Subcutaneous abdominal adipose tissue (tissue), 5 donors: ENCODE data around the gene SGMS1.
"Not testable (repeated sequence)": the region's sequence is repeated elsewhere in the genome, so short reads cannot be mapped to it uniquely, and the experiment has no call there.

ENCODE experiments used
- H3K27ac ChIP-seq: one replicate; pipeline ENCODE4 v1.7.0; 2013; ENCODE audit warnings: low read depth, mild to moderate bottlenecking, inconsistent platforms, low read length, moderate library complexity
- H3K27me3 ChIP-seq, 5 donors: one replicate each; pipeline ENCODE4 v1.7.0; 2013; ENCODE audit warnings: low read length in 5 of 5, inconsistent platforms in 1 of 5; ENCODE audit not compliant: control insufficient read depth in 5 of 5, insufficient read depth in 4 of 5
- H3K36me3 ChIP-seq, 5 donors: one replicate each; pipeline ENCODE4 v1.7.0; 2013; ENCODE audit warnings: low read length in 5 of 5; ENCODE audit not compliant: control insufficient read depth in 5 of 5, insufficient read depth in 5 of 5
- H3K4me1 ChIP-seq, 5 donors: one replicate each; pipeline ENCODE4 v1.7.0; 2013; ENCODE audit warnings: low read length in 5 of 5, mild to moderate bottlenecking in 3 of 5, moderate library complexity in 1 of 5; ENCODE audit not compliant: control insufficient read depth in 5 of 5, insufficient read depth in 5 of 5
- H3K4me3 ChIP-seq, 5 donors: one replicate each; pipeline ENCODE4 v1.7.0; 2013; ENCODE audit warnings: low read length in 5 of 5, low read depth in 1 of 5
- H3K9ac ChIP-seq, 5 donors: one replicate each; pipeline ENCODE4 v1.7.0; 2013; ENCODE audit warnings: low read length in 5 of 5, mild to moderate bottlenecking in 4 of 5, moderate library complexity in 3 of 5
- H3K9me3 ChIP-seq, 5 donors: one replicate each; pipeline ENCODE4 v1.7.0; 2013; ENCODE audit warnings: low read length in 5 of 5; ENCODE audit not compliant: control insufficient read depth in 5 of 5
- donor health status: healthy.
- donor health status: healthy.
- donor health status: healthy.
- donor health status: healthy.
- donor health status: healthy.

Gene SGMS1

GRCh38 chr10:50623663-50624412, at the start of gene SGMS1:
Gene SGMS1, minus strand, starts transcription at chr10:50623956. Its CDS starts 279,842 bp downstream, at chr10:50344114.
- peak within 1 kb of the TSS; percentile 86 to 99 (median 98) for H3K9ac ChIP-seq
- H3K27me3 ChIP-seq, result no peaks in the 10 kb centered on the region
- H3K4me3 ChIP-seq, result peak within 1 kb of the TSS; percentile 94 to 96 (median 94)
- H3K36me3 ChIP-seq, result peaks cover 0 to 3% (median 0%) of the 10 kb centered on the region in 5 donors
- peaks cover 3 to 30% (median 24%) of the 10 kb centered on the region in 5 donors for H3K4me1 ChIP-seq
- H3K27ac ChIP-seq, result peak within 1 kb of the TSS; percentile 99
- no peaks in the 10 kb centered on the region for H3K9me3 ChIP-seq

GRCh38 chr10:50672152-50672551, 48.4 kb upstream of the SGMS1 start:
- not testable (repeated sequence) for H3K36me3 ChIP-seq, H3K4me3 ChIP-seq, H3K27me3 ChIP-seq, H3K9me3 ChIP-seq, H3K9ac ChIP-seq, H3K4me1 ChIP-seq, H3K27ac ChIP-seq

DNA sequence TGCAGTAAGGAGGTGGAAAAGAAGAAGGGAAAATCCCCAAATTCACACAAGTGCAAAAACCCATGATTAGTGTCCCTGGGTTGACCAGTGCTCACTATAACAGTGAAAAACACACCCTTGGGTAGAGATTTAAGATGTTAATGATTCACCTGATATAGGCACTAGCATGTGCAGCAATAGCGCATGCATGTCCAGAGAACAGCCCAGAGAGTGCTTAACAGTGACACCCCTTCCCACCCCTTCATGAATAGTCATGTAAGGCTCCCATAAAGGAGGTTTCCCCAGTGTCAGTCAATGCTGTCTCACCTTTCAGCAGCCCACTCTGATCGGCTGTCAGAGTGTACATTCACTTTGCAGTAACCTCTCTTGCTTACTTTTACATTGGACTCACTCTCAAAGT, 47.9 kb upstream of the SGMS1 start:
- H3K36me3 ChIP-seq, H3K4me1 ChIP-seq, H3K27me3 ChIP-seq, H3K4me3 ChIP-seq, H3K9me3 ChIP-seq, H3K27ac ChIP-seq, H3K9ac ChIP-seq: not testable (repeated sequence)

GRCh38 chr10:50669957-50670356, 46.2 kb upstream of the SGMS1 start:
- H3K27me3 ChIP-seq, H3K36me3 ChIP-seq, H3K9ac ChIP-seq, H3K4me1 ChIP-seq, H3K4me3 ChIP-seq, H3K9me3 ChIP-seq, H3K27ac ChIP-seq: not testable (repeated sequence)

DNA sequence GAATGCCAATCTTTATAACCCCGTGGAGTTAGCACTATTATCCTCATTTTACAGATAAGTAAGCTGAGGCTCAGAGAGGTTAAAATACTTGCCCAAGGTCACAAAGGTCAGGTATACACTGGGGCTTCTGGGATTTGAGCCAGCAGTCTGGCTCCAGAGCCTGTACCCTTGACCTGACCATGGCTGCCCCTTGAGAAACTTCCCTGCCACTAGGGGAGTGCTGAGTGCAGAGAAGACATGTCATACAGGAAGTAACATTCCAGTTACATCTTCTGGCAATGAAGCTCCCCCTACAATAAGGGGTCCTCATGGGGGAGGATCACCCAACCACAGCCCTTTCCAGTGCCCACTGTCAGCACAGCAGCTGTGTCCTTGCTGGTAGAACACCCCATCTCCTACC, 43.6 kb upstream of the SGMS1 start:
- H3K27ac ChIP-seq, H3K27me3 ChIP-seq, H3K9ac ChIP-seq, H3K4me1 ChIP-seq, H3K4me3 ChIP-seq, H3K36me3 ChIP-seq, H3K9me3 ChIP-seq: not testable (repeated sequence)

DNA sequence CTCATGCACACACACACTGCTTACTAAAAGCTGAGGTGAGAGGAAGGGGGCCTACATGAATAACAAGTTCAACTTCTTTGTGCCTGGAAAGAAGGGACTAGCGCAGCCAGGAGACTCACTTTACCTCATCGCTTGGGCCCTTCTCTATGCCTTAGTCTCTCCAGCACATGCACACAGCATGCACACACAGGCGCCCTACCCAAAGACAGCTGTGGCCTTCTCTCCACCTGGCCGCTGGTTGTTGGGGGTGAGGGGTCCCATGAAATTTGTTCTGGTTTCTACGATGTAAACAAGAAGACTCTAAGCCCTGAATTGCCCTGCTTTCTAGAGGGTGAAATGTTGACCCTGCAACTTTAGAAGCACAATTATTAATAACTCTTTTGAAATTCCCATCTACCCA, 38.7 kb upstream of the SGMS1 start:
- not testable (repeated sequence) for H3K27me3 ChIP-seq, H3K27ac ChIP-seq, H3K9me3 ChIP-seq, H3K4me3 ChIP-seq, H3K36me3 ChIP-seq, H3K9ac ChIP-seq
- H3K4me1 ChIP-seq, result peaks cover 0 to 11% (median 2%) of the 10 kb centered on the region in 5 donors

DNA sequence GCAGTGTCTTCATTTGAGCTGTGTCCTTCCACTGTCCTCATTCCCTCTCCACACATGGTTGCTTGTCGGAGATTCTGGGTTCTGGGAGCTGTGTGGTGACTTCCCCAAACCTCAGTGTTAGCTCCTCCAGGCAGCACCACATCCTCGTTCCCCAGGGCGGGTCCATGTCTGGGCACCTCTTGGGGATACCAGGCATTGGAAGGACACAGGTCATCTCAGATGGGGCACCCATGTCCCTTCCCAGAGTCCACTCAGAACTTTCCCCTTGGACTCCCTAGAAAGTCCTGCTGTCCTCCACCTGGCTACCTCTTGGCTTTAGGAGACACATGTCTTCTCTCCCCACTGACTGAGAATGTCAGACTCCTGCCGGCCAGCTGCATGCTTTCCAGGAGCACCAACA, 37.8 kb upstream of the SGMS1 start:
- H3K36me3 ChIP-seq, H3K27ac ChIP-seq, H3K9me3 ChIP-seq, H3K4me3 ChIP-seq, H3K9ac ChIP-seq, H3K27me3 ChIP-seq: not testable (repeated sequence)
- H3K4me1 ChIP-seq, result peaks cover 0 to 11% (median 2%) of the 10 kb centered on the region in 5 donors

GRCh38 chr10:50659865-50660730, 36.3 kb upstream of the SGMS1 start:
- not testable (repeated sequence) for H3K27ac ChIP-seq, H3K9ac ChIP-seq, H3K27me3 ChIP-seq, H3K9me3 ChIP-seq, H3K36me3 ChIP-seq
- Histone ChIP-seq H3K4me1 (peaks cover 0 to 11% (median 2%) of the 10 kb centered on the region in 5 donors), H3K4me3 (peak overlapping the region in 4 of 5 donors; percentile 53 to 88 (median 58))

- H3K9ac ChIP-seq, H3K27me3 ChIP-seq, H3K9me3 ChIP-seq, H3K27ac ChIP-seq, H3K36me3 ChIP-seq: not testable (repeated sequence)
- H3K4me1 ChIP-seq, result peaks cover 0 to 12% (median 6%) of the 10 kb centered on the region in 5 donors
- peak overlapping the region in 4 of 5 donors; percentile 53 to 88 (median 58) for H3K4me3 ChIP-seq
These were observed 35.5 kb upstream of the SGMS1 start for GRCh38 chr10:50659016-50659864.
